ENCODE measurements around the gene FAM120A.

The FAM120A gene

DNA sequence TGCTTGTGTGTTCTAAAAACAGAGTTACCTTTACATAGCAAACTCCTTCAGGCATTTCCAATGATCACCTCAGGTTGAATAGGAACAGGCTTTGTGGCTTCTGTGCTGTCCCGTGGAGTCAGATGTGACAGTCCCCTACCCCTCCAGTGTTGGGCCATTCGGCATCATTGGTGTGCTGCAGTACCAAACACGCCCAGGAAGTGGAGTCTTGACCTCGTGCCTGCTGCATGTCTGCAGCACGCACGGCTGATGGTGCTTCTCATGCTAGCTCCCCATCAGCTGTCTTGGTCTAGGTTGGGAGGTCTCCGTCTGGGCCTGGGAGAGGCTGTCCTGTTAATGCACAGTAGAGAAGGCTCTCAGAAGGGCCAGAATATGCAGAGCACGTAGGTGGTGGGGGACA, 82.4 kb downstream of the FAM120A start:
- Mint-ChIP-seq H3K4me3 (no peak overlapping the region), H3K27me3 (ENCODE audit: low read depth) (no peaks in the 10 kb centered on the region), H3K4me1 (peaks cover 12% of the 10 kb centered on the region), H3K9me3 (no peaks in the 10 kb centered on the region), H3K36me3 (ENCODE audit: low read depth) (peaks cover 66% of the 10 kb centered on the region), H3K27ac (no peak overlapping the region)
- TF ChIP-seq, protein P1, sequence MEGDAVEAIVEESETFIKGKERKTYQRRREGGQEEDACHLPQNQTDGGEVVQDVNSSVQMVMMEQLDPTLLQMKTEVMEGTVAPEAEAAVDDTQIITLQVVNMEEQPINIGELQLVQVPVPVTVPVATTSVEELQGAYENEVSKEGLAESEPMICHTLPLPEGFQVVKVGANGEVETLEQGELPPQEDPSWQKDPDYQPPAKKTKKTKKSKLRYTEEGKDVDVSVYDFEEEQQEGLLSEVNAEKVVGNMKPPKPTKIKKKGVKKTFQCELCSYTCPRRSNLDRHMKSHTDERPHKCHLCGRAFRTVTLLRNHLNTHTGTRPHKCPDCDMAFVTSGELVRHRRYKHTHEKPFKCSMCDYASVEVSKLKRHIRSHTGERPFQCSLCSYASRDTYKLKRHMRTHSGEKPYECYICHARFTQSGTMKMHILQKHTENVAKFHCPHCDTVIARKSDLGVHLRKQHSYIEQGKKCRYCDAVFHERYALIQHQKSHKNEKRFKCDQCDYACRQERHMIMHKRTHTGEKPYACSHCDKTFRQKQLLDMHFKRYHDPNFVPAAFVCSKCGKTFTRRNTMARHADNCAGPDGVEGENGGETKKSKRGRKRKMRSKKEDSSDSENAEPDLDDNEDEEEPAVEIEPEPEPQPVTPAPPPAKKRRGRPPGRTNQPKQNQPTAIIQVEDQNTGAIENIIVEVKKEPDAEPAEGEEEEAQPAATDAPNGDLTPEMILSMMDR (IDR thresholded peaks at IDR 0.05; ENCODE audit: unreplicated experiment in 3 of 3) = no peak

DNA sequence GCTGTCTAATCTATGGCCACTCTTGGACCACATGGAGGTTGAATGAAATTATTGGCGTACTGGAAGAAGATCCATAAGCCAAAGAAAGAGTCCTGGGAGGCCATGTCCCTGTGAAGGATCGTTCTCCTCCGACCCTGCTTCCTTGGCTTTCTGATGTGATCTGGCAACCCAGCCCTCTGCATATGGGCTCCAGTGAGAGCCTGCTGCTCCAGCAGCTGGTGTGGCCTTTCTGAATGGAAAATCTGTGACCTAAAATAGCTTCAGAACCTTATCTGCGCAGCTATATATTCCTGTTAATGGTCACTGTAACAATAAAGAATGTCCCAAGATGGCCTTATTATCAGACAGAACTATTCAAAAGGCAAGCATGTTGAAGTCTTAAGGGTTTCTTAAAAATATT, 84.7 kb downstream of the FAM120A start:
- peaks cover 15% of the 10 kb centered on the region for H3K4me1 Mint-ChIP-seq
- no peak overlapping the region for H3K4me3 Mint-ChIP-seq
- H3K27me3 Mint-ChIP-seq (ENCODE audit: low read depth) = no peaks in the 10 kb centered on the region
- H3K36me3 Mint-ChIP-seq (ENCODE audit: low read depth) = peaks cover 64% of the 10 kb centered on the region
- TF ChIP-seq, protein P1 (IDR thresholded peaks at IDR 0.05; ENCODE audit: unreplicated experiment in 3 of 3) = no peak
- H3K9me3 Mint-ChIP-seq = no peaks in the 10 kb centered on the region
- H3K27ac Mint-ChIP-seq = no peak overlapping the region

DNA sequence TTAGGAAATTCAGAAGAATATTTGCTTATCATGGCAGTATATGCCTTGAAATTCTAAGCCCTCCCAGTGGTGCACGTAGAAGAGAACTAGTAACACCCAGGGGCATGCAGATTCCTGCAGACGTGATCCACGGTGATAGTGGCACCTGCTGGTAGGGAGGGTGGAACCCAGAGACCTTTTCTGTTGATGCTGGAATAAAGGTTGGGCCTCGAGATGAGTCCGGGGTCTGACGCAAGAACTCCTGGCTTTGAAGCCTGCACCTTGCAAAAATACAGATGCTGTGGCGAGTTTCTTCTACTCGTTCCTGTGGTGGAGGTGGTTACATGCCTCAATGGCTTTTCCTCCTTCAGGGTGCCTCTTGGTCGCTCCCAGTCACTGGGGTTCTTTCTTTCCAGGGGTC, 85.4 kb downstream of the FAM120A start:
- no peak overlapping the region for H3K27ac Mint-ChIP-seq
- TF ChIP-seq, protein P1 (IDR thresholded peaks at IDR 0.05; ENCODE audit: unreplicated experiment in 3 of 3) = no peak
- H3K4me3 Mint-ChIP-seq = no peak overlapping the region
- peaks cover 58% of the 10 kb centered on the region for H3K36me3 Mint-ChIP-seq (ENCODE audit: low read depth)
- H3K9me3 Mint-ChIP-seq = no peaks in the 10 kb centered on the region
- H3K27me3 Mint-ChIP-seq (ENCODE audit: low read depth) = no peaks in the 10 kb centered on the region
- H3K4me1 Mint-ChIP-seq = peaks cover 20% of the 10 kb centered on the region

DNA sequence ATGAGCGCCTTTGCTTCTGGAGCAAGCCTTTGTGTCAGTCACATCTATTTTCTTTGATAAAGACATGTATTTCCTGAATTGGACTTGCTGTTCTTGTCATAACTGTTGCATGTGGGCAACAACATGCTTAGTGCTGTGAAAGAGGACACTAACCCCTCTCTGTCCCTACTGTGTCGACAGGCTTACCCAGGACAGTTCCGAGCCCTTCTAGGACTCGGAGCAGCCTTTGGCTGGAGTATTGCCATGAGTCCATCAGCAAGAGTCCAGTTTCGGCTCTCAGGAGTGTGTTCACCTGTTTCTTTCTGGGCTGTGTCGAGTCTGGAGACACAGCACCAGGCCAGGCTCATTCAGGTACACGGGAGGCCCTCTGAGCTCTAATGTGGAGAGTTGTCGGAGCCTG, 88.8 kb downstream of the FAM120A start:
- Mint-ChIP-seq H3K36me3 (ENCODE audit: low read depth) (peaks cover 48% of the 10 kb centered on the region), H3K4me3 (no peak overlapping the region), H3K27me3 (ENCODE audit: low read depth) (no peaks in the 10 kb centered on the region), H3K9me3 (no peaks in the 10 kb centered on the region), H3K27ac (no peak overlapping the region), H3K4me1 (peaks cover 17% of the 10 kb centered on the region)
- TF ChIP-seq, protein P1 (IDR thresholded peaks at IDR 0.05; ENCODE audit: unreplicated experiment in 3 of 3) = no peak

DNA sequence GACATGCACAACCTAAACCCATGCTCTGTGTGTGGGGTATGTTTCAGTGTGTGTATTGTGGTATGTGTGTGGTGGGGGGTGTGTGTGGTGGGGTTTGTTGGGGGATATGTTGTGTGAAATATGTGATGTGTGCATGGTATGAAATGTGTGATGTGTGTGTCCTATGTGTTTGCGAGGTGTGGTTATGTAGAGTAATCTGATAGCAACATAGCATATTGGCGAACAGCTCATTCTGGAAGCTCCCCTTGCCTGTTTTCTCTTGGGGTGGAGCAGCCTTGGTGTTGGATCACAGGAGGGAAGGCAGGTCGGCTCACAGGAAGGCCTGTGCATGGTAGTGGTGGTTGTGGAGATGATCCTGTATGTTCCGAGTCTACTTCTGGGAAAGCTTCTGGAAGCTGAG, 89.5 kb downstream of the FAM120A start:
- Mint-ChIP-seq H3K27me3 (ENCODE audit: low read depth) (no peaks in the 10 kb centered on the region), H3K27ac (no peak overlapping the region), H3K36me3 (ENCODE audit: low read depth) (peaks cover 46% of the 10 kb centered on the region), H3K4me3 (no peak overlapping the region), H3K4me1 (peaks cover 13% of the 10 kb centered on the region), H3K9me3 (no peaks in the 10 kb centered on the region)
- TF ChIP-seq, protein P1 (IDR thresholded peaks at IDR 0.05; ENCODE audit: unreplicated experiment in 3 of 3) = no peak

DNA sequence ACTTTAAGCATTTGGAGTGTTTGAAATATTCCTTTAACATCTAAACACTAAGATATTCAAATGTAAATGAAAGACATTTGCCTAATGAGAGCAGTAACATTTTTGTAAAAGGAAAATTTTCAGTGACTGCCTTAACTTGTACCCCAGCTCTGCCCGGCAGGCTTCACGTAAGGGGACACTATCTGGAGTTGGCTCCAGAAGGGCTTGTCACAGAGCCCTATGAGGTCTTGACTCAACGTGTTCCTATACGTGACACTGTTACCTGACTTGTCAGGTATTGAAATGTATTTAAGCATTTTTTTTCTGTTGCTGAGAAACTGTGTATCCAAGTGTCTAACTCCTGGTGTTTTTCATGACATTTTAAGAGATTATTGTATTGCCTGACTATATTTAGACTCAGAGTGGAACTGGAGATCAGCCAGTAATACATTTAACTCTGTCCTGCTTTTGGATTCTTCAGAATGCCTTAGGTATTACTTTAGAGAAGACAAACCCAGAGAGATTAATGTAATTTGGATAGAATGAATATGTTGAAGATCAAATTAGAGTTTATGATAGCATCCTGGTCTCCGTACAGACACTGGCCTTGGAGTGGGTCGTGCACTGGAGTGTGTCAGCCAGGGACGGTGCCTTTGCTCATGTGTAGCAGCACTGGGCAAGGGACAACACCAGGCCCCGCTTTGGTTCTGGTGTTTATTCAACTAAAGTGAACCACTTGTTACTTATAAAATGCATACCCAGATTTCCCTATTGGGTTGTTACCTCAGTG, 90.3 kb downstream of the FAM120A start:
- Mint-ChIP-seq H3K27me3 (ENCODE audit: low read depth) (no peaks in the 10 kb centered on the region), H3K9me3 (no peaks in the 10 kb centered on the region), H3K4me3 (no peak overlapping the region), H3K4me1 (peaks cover 10% of the 10 kb centered on the region), H3K27ac (no peak overlapping the region), H3K36me3 (ENCODE audit: low read depth) (peaks cover 53% of the 10 kb centered on the region)
- TF ChIP-seq, protein P1 (IDR thresholded peaks at IDR 0.05; ENCODE audit: unreplicated experiment in 3 of 3) = no peak

Data from nephron (organoid).